ENCODE results near the gene RHOBTB3.

Gene RHOBTB3

GRCh38 chr5:95726811-95727763 lies 4.0 kb upstream of the RHOBTB3 start:
- H3K4me3 ChIP-seq (ENCODE audit: low read depth, low read length): no peak overlapping the region
- TF ChIP-seq POLR2A (IDR thresholded peaks at IDR 0.05; ENCODE audit: extremely low read depth, insufficient read length) (no peak), MYC (IDR thresholded peaks at IDR 0.05; ENCODE audit: low read depth, low read length) (no peak), CTCF (IDR thresholded peaks at IDR 0.05; ENCODE audit: low read depth, low read length) (no peak)
- peak; percentile 45 for DNase-seq (ENCODE audit: low read depth)

DNA sequence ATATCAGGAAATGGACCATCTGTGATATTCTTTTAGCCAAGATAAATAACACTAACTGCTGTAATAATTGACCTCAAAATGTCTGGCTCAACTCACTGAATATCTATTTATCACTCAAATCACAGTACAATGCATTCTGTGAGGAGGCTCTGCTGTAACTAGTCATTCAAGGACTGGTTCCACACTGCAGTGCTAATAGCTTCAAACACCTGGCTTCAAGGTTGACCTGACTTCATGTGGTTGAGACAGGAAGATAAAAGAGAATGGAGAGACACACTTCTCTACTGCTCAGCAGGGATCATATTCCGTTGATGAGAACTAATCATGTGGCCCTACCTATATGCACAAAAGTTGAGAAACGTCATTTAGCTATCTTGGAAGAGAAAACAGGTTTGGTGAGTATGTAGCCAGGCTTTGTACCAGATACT lies 3.4 kb upstream of the RHOBTB3 start:
- no peak for DNase-seq (ENCODE audit: low read depth)
- H3K4me3 ChIP-seq (ENCODE audit: low read depth, low read length): no peak overlapping the region
- TF ChIP-seq, protein P1, sequence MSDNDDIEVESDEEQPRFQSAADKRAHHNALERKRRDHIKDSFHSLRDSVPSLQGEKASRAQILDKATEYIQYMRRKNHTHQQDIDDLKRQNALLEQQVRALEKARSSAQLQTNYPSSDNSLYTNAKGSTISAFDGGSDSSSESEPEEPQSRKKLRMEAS (IDR thresholded peaks at IDR 0.05; ENCODE audit: low read depth, low read length): no peak
- TF ChIP-seq MYC (IDR thresholded peaks at IDR 0.05; ENCODE audit: low read depth, low read length) (no peak), CTCF (IDR thresholded peaks at IDR 0.05; ENCODE audit: low read depth, low read length) (no peak), POLR2A (IDR thresholded peaks at IDR 0.05; ENCODE audit: extremely low read depth, insufficient read length) (no peak)

GRCh38 chr5:95728494-95729114 lies 2.5 kb upstream of the RHOBTB3 start:
- TF ChIP-seq CTCF (IDR thresholded peaks at IDR 0.05; ENCODE audit: low read depth, low read length) (no peak), MYC (IDR thresholded peaks at IDR 0.05; ENCODE audit: low read depth, low read length) (no peak), POLR2A (IDR thresholded peaks at IDR 0.05; ENCODE audit: extremely low read depth, insufficient read length) (no peak)
- TF ChIP-seq, protein P1 (IDR thresholded peaks at IDR 0.05; ENCODE audit: low read depth, low read length): no peak
- DNase-seq (ENCODE audit: low read depth): no peak
- H3K4me3 ChIP-seq (ENCODE audit: low read depth, low read length): no peak overlapping the region

DNA sequence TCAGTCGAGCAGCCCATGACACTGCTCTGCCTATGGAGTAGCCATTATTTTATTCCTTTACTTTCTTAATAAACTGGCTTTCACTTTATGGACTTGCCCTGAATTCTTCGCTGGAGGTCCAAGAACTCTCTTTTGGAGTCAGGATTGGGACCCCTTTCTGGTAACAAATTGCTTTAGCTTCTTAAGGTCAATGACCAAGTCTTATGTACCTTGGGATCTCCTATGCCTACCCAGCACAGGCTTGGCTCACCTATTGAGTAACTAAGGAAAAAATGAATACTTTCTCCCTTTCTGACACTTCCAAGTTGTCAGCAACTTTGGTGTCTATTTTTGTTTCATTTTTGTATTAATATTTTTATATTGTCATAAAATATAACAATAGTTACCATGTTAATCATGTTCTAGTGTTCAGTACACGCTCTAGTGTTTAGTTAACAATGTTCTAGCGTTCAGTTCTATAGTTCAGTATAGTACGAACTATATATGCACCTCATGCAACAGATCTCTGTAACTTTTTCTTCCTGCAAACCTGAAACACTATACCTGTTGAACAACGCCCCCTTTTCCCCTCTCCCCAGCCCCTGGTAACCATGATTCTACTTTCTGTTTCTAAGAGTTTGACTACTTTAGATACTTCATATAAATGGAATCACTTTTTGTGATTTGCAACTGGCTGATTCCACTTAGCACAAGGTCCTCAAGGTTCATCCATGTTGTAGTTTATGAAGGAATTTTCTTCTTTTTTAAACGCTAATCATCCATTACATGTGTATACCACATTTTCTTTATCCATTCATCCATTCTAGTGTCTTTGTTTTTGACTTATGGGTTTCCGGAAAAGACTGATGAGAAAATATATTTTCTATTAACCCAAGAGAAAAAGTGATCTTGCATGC lies 1.8 kb upstream of the RHOBTB3 start:
- no peak for DNase-seq (ENCODE audit: low read depth)
- TF ChIP-seq POLR2A (IDR thresholded peaks at IDR 0.05; ENCODE audit: extremely low read depth, insufficient read length): no peak
- TF ChIP-seq, protein P1 (IDR thresholded peaks at IDR 0.05; ENCODE audit: low read depth, low read length): no peak
- no peak for TF ChIP-seq MYC (IDR thresholded peaks at IDR 0.05; ENCODE audit: low read depth, low read length)
- TF ChIP-seq CTCF (IDR thresholded peaks at IDR 0.05; ENCODE audit: low read depth, low read length): no peak
- no peak overlapping the region for H3K4me3 ChIP-seq (ENCODE audit: low read depth, low read length)

DNA sequence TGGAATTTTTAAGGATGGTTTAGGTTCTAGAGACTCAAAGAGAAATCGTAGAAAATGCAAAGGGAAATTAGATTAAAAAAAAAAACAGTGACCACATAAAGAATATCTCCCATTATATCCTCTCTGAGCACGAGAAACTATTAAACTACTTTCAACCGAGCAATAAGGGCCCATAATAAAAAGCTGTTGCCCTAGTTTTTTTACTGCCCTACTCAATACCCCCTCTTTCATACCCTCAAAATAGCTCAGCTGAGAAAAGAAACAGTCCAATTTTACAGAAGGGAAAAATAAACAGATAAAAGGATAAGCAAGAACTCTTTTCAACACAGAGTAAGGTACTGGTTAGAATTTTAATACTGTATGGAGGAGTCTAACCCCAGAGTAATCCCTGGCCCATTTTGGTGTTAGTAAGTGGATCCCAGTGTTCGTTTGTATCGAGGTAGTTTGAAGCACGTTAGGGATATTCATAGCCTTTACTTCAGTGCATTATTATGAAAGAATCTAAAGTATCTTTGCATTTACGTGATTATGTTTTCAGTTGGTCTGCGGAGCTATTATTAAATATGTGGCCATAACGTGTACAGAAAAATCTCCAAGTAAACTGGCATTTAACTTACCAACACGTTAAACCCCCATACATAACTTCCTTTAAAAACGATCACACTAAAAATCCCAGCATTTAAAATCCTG lies 980 bp upstream of the RHOBTB3 start:
- TF ChIP-seq POLR2A (IDR thresholded peaks at IDR 0.05; ENCODE audit: extremely low read depth, insufficient read length): no peak
- TF ChIP-seq MYC (IDR thresholded peaks at IDR 0.05; ENCODE audit: low read depth, low read length): no peak
- TF ChIP-seq, protein P1 (IDR thresholded peaks at IDR 0.05; ENCODE audit: low read depth, low read length): no peak
- no peak for TF ChIP-seq CTCF (IDR thresholded peaks at IDR 0.05; ENCODE audit: low read depth, low read length)
- peak overlapping the region; percentile 87 for H3K4me3 ChIP-seq (ENCODE audit: low read depth, low read length)
- peak; percentile 18 for DNase-seq (ENCODE audit: low read depth)

Data from NB4 (cell line).